ENCODE data around the gene C3orf22. TPM values are rescaled to one million over a fixed set of nuclear protein-coding genes. Genes with fewer than 3 reads are reported as not detected.

Gene C3orf22
- total and polyA plus RNA-seq, 2 experiments from 2014 or later = not detected

DNA sequence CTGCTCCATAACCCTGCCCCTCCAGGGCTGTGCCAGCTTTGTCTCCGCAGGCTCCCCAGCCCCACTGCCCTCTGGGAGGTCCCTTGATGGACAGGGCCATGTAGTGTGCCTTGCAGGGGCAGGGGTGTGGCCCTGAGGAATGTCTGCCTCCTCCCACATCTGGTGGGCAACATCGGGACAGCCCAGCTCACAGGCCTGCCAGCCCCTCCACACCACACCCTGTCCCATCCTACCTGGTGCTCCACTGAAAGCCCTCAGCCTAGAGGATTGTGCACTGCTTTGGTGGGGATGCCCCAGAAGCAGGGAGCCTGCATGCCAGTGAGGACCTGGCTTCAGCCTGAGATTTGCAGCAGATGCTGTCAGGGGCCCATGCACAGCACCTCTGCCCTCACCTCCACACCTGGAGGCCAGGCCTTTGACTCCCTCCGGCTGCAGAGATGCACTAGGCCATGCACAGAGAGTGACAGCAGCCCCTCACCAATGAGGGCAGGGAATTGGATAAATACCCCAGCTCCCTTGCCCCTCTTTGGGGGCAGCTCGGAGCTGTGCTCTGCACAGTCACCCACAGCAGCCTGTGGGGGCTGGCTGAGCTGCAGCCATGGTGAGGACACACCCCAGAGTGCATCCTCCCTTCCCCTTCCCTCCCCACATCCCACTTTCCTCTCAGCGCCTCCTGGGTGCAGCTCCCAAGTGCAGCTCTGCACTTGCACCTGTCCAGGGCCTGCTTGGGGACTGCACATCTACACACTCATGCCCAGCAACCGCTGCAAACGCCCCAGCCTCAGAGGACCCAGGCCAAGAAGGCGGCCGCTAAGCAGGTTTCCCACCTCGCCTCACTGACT lies 2.7 kb downstream of the C3orf22 start:
- Histone ChIP-seq H3K4me3 (no peak overlapping the region), H3K4me1 (ENCODE audit: low read depth) (no peaks in the 10 kb centered on the region), H3K9me3 (ENCODE audit: low read depth) (no peaks in the 10 kb centered on the region), H3K36me3 (no peaks in the 10 kb centered on the region), H3K27me3 (no peaks in the 10 kb centered on the region), H3K27ac (no peak overlapping the region)
- DNase-seq (ENCODE audit: low read depth in 1 of 2, low spot score in 1 of 2) = no peak
- TF ChIP-seq CTCF (IDR thresholded peaks at IDR 0.05; ENCODE audit: low read depth, low read length) = no peak

GRCh38 chr3:126554560-126555525 lies 3.9 kb downstream of the C3orf22 start:
- no peak for DNase-seq (ENCODE audit: low read depth in 1 of 2, low spot score in 1 of 2)
- no peak for TF ChIP-seq CTCF (IDR thresholded peaks at IDR 0.05; ENCODE audit: low read depth, low read length)
- H3K27me3 ChIP-seq = no peaks in the 10 kb centered on the region

GRCh38 chr3:126553284-126554084 lies 5.2 kb downstream of the C3orf22 start:
- Histone ChIP-seq H3K27me3 (no peaks in the 10 kb centered on the region), H3K9me3 (ENCODE audit: low read depth) (no peaks in the 10 kb centered on the region), H3K36me3 (no peaks in the 10 kb centered on the region), H3K4me1 (ENCODE audit: low read depth) (no peaks in the 10 kb centered on the region), H3K4me3 (no peak overlapping the region), H3K27ac (no peak overlapping the region)
- no peak for DNase-seq (ENCODE audit: low read depth in 1 of 2, low spot score in 1 of 2)
- TF ChIP-seq CTCF (IDR thresholded peaks at IDR 0.05; ENCODE audit: low read depth, low read length) = no peak

More at GRCh38 chr3:126554560-126555525, 3.9 kb downstream of the C3orf22 start:
- H3K4me1 ChIP-seq (ENCODE audit: low read depth) = no peaks in the 10 kb centered on the region
- H3K36me3 ChIP-seq = no peaks in the 10 kb centered on the region
- H3K27ac ChIP-seq = no peak overlapping the region
- H3K4me3 ChIP-seq = no peak overlapping the region
- no peaks in the 10 kb centered on the region for H3K9me3 ChIP-seq (ENCODE audit: low read depth)

GRCh38 chr3:126552688-126553283 lies 5.9 kb downstream of the C3orf22 start:
- Histone ChIP-seq H3K27me3 (no peaks in the 10 kb centered on the region), H3K36me3 (no peaks in the 10 kb centered on the region), H3K27ac (no peak overlapping the region), H3K4me1 (ENCODE audit: low read depth) (no peaks in the 10 kb centered on the region), H3K9me3 (ENCODE audit: low read depth) (no peaks in the 10 kb centered on the region), H3K4me3 (no peak overlapping the region)
- no peak for TF ChIP-seq CTCF (IDR thresholded peaks at IDR 0.05; ENCODE audit: low read depth, low read length)
- no peak for DNase-seq (ENCODE audit: low read depth in 1 of 2, low spot score in 1 of 2)

Measured in cardiac muscle cell (in vitro differentiated cells and primary cell).